GM23338 (cell line): Measurements from ENCODE around the gene PRKAR1B.

Experiments
- CREB1 ChIP-seq: fragments of 250-450 bp; sonication (Bioruptor Pico); IDR thresholded peaks from 2 replicates; pipeline ENCODE4 v1.5.0; 2020; ENCODE audit warnings: low read depth, mild to moderate bottlenecking, moderate library complexity
- CTCF ChIP-seq, 2 experiments: fragments of 200-600 bp in 1 of 2; sonication (generic) in 1 of 2; conservative IDR thresholded peaks; 2 replicates each; pipeline versions ENCODE4 v1.5.1 to v1.6.1; 2016 to 2017; ENCODE audit warnings: antibody characterized with exemption in 2 of 2, low read depth in 2 of 2, mild to moderate bottlenecking in 2 of 2, moderate library complexity in 1 of 2
- EZH2 ChIP-seq: fragments of 200-600 bp; sonication (generic); IDR thresholded peaks from one replicate; pipeline ENCODE4 v1.8.0; 2017; ENCODE audit warnings: antibody characterized with exemption, mild to moderate bottlenecking, low read depth; ENCODE audit not compliant: unreplicated experiment
- EZH2phosphoT487 ChIP-seq: fragments of 200-600 bp; sonication (generic); IDR thresholded peaks from one replicate; pipeline ENCODE4 v1.8.1; 2018; ENCODE audit warnings: antibody characterized with exemption; ENCODE audit not compliant: unreplicated experiment
- JUNB ChIP-seq: IDR thresholded peaks from one replicate; pipeline ENCODE4 v1.6.1; 2016; ENCODE audit warnings: antibody characterized with exemption; ENCODE audit not compliant: unreplicated experiment
- NANOG ChIP-seq: IDR thresholded peaks from 2 replicates; pipeline ENCODE4 v1.6.1; 2016; ENCODE audit warnings: antibody characterized with exemption, borderline replicate concordance
- POLR2AphosphoS5 ChIP-seq: IDR thresholded peaks from 2 replicates; pipeline ENCODE4 v1.6.1; 2016; ENCODE audit warnings: antibody characterized with exemption, low read depth
- REST ChIP-seq: IDR thresholded peaks from one replicate; pipeline ENCODE4 v1.6.1; 2018; ENCODE audit warnings: antibody characterized with exemption; ENCODE audit not compliant: unreplicated experiment
- STAT1 ChIP-seq: IDR thresholded peaks from one replicate; pipeline ENCODE4 v1.6.1; 2016; ENCODE audit warnings: antibody characterized with exemption; ENCODE audit not compliant: unreplicated experiment
- ZNF331 ChIP-seq: fragments of 250-450 bp; sonication (Bioruptor Pico); IDR thresholded peaks from 2 replicates; pipeline ENCODE4 v1.5.0; 2020; ENCODE audit warnings: low read depth, mild to moderate bottlenecking, moderate library complexity

- no peak for TF ChIP-seq EZH2
- no peak for TF ChIP-seq CTCF (conservative IDR thresholded peaks at IDR 0.05; ENCODE audit: low read depth in 2 of 2)
- no peak for TF ChIP-seq REST
- no peak for TF ChIP-seq JUNB
- no peak for TF ChIP-seq POLR2AphosphoS5
- TF ChIP-seq EZH2phosphoT487 = no peak
- TF ChIP-seq STAT1 = no peak
- TF ChIP-seq CREB1 = no peak
- TF ChIP-seq ZNF331 (CRISPR knock-in tag) = no peak
- no peak for TF ChIP-seq NANOG
These were observed 50.7 kb downstream of the PRKAR1B start for GRCh38 chr7:676246-676971.
